Thyroid gland (tissue), 4 donors: ENCODE data around the gene LZTS3. TPM values are rescaled to one million over a fixed set of nuclear protein-coding genes. Genes with fewer than 3 reads are reported as not detected.
"Not testable (repeated sequence)": the region's sequence is repeated elsewhere in the genome, so short reads cannot be mapped to it uniquely, and the experiment has no call there.

Source experiments
- DNase-seq, 2 donors: peaks; one replicate each; pipeline ENCODE4 v3.0.0-alpha.2; 2019
- H3K27ac ChIP-seq, 3 donors: fragments of 200-600 bp; sonication (generic); 1 replicate in 2 of 3; 2 replicates in 1 of 3; pipeline ENCODE4 v1.5.1; 2016 to 2019; ENCODE audit warnings: mild to moderate bottlenecking in 1 of 3, moderate library complexity in 1 of 3
- H3K27me3 ChIP-seq: fragments of 200-600 bp; sonication (generic); one replicate; pipeline ENCODE4 v1.5.1; 2019
- H3K36me3 ChIP-seq, 2 donors: fragments of 200-600 bp; sonication (generic); one replicate each; pipeline ENCODE4 v1.5.1; 2016 to 2019
- H3K4me1 ChIP-seq, 2 donors: fragments of 200-600 bp; sonication (generic); one replicate each; pipeline ENCODE4 v1.5.1; 2017 to 2019
- H3K4me3 ChIP-seq, 3 donors: fragments of 200-600 bp; sonication (generic); replicated peaks in 1 of 3; 1 replicate in 2 of 3; 2 replicates in 1 of 3; pipeline ENCODE4 v1.5.1; 2016; ENCODE audit warnings: mild to moderate bottlenecking in 1 of 3
- H3K9me3 ChIP-seq: fragments of 200-600 bp; sonication (generic); one replicate; pipeline ENCODE4 v1.5.1; 2017
- CTCF ChIP-seq, 6 experiments: fragments of 200-600 bp in 3 of 6; fragments of 450-650 bp in 3 of 6; sonication (generic) in 3 of 6; IDR thresholded peaks; one replicate each; pipeline ENCODE4 v1.5.1; 2016 to 2019; ENCODE audit warnings: antibody characterized with exemption in 6 of 6, mild to moderate bottlenecking in 2 of 6, inconsistent platforms in 1 of 6, moderate library complexity in 1 of 6
- POLR2A ChIP-seq, 2 donors: fragments of 450-650 bp; IDR thresholded peaks; one replicate each; pipeline ENCODE4 v1.6.1; 2017; ENCODE audit warnings: antibody characterized with exemption in 2 of 2, mild to moderate bottlenecking in 2 of 2, moderate library complexity in 1 of 2
- WGBS, 2 donors: methylation state at CpG; one replicate each; pipeline ENCODE4 v1.1.5; 2017; 5-methylcytosine and 5-hydroxymethylcytosine counted together
- intact Hi-C: fragments of 100-400 bp; cut with DNase I; formaldehyde crosslinking; loops from one replicate; pipeline ENCODE4 v1.15.1; 2023
- total RNA-seq, 4 donors: library from RNA; depleted of rRNA; stranded (reverse); fragments of >200 nt; gene quantifications; one replicate each; pipeline ENCODE4 v1.2.3, GENCODE V29; 2016

Gene LZTS3
- total RNA-seq, 4 donors from 2014 or later: 27.7 to 39.1 (median 35.1) TPM

- Histone ChIP-seq H3K9me3 (no peaks in the 10 kb centered on the region), H3K4me1 (peaks cover 0 to 3% of the 10 kb centered on the region in 2 donors), H3K27me3 (no peaks in the 10 kb centered on the region), H3K27ac (no peak overlapping the region), H3K36me3 (no peaks in the 10 kb centered on the region), H3K4me3 (no peak overlapping the region)
- WGBS, 2 donors: 95 to 98% methylated on average over 3 of the region's 3 CpGs
- DNase-seq: no peak
- intact Hi-C loops: no loop called here
- TF ChIP-seq POLR2A (IDR thresholded peaks at IDR 0.05) (no peak), CTCF (IDR thresholded peaks at IDR 0.05) (no peak)
These were observed 10.7 kb upstream of the LZTS3 start for GRCh38 chr20:3183896-3184612.

GRCh38 chr20:3182429-3182828, 9.1 kb upstream of the LZTS3 start:
- H3K36me3 ChIP-seq, DNase-seq, H3K9me3 ChIP-seq, intact Hi-C loops, H3K4me3 ChIP-seq, H3K4me1 ChIP-seq, H3K27ac ChIP-seq, H3K27me3 ChIP-seq: not testable (repeated sequence)
- WGBS, 2 donors: 96 to 100% methylated on average over 5 of the region's 5 CpGs

GRCh38 chr20:3181270-3181669, 7.9 kb upstream of the LZTS3 start:
- no peaks in the 10 kb centered on the region for H3K27me3 ChIP-seq
- TF ChIP-seq POLR2A (IDR thresholded peaks at IDR 0.05) (no peak), CTCF (IDR thresholded peaks at IDR 0.05) (no peak)
- no peak for DNase-seq
- WGBS, 2 donors: 71 to 76% methylated on average over 5 of the region's 5 CpGs
- no peaks in the 10 kb centered on the region for H3K36me3 ChIP-seq
- no peak overlapping the region for H3K4me3 ChIP-seq
- no peak overlapping the region for H3K27ac ChIP-seq
- H3K4me1 ChIP-seq: peaks cover 0 to 8% of the 10 kb centered on the region in 2 donors
- H3K9me3 ChIP-seq: no peaks in the 10 kb centered on the region
- intact Hi-C loops: no loop called here

- 86 to 92% methylated on average over 4 of the region's 4 CpGs for WGBS, 2 donors
- no peak overlapping the region for H3K27ac ChIP-seq
- no peaks in the 10 kb centered on the region for H3K9me3 ChIP-seq
- no peaks in the 10 kb centered on the region for H3K36me3 ChIP-seq
- H3K27me3 ChIP-seq: no peaks in the 10 kb centered on the region
- no peak for DNase-seq
- H3K4me3 ChIP-seq: no peak overlapping the region
- intact Hi-C loops: no loop called here
- H3K4me1 ChIP-seq: peaks cover 0 to 14% of the 10 kb centered on the region in 2 donors
- no peak for TF ChIP-seq POLR2A (IDR thresholded peaks at IDR 0.05)
- no peak for TF ChIP-seq CTCF (IDR thresholded peaks at IDR 0.05)
These were observed 7.0 kb upstream of the LZTS3 start for GRCh38 chr20:3180319-3180718.

GRCh38 chr20:3177746-3178485, 4.6 kb upstream of the LZTS3 start:
- H3K36me3 ChIP-seq: no peaks in the 10 kb centered on the region
- H3K4me1 ChIP-seq: peaks cover 3 to 15% of the 10 kb centered on the region in 2 donors
- TF ChIP-seq CTCF (IDR thresholded peaks at IDR 0.05) (no peak), POLR2A (IDR thresholded peaks at IDR 0.05) (no peak)
- no peak overlapping the region for H3K4me3 ChIP-seq
- no peak overlapping the region for H3K27ac ChIP-seq
- DNase-seq: no peak
- no peaks in the 10 kb centered on the region for H3K9me3 ChIP-seq
- H3K27me3 ChIP-seq: no peaks in the 10 kb centered on the region
- intact Hi-C loops: no loop called here
- 88 to 89% methylated on average over 8 of the region's 8 CpGs for WGBS, 2 donors
